Esophagus (tissue), 2 donors: Measurements from ENCODE around the gene GSAP. TPM values are rescaled to one million over a fixed set of nuclear protein-coding genes. Genes with fewer than 3 reads are reported as not detected.

ENCODE experiments used
- H3K27ac ChIP-seq, 2 donors: one replicate each; pipeline ENCODE4 v1.5.1; 2013; ENCODE audit warnings: low read depth in 2 of 2, mild to moderate bottlenecking in 2 of 2, inconsistent platforms in 1 of 2, low read length in 1 of 2, moderate library complexity in 1 of 2
- H3K27me3 ChIP-seq, 2 donors: one replicate each; pipeline ENCODE4 v1.6.1; 2013; ENCODE audit warnings: low read length in 2 of 2, control low read depth in 1 of 2, mild to moderate bottlenecking in 1 of 2; ENCODE audit not compliant: insufficient read depth in 2 of 2, control insufficient read depth in 1 of 2
- H3K36me3 ChIP-seq, 2 donors: one replicate each; pipeline ENCODE4 v1.6.1; 2013; ENCODE audit warnings: low read length in 1 of 2; ENCODE audit not compliant: control insufficient read depth in 2 of 2, insufficient read depth in 2 of 2
- H3K4me1 ChIP-seq, 2 donors: one replicate each; pipeline ENCODE4 v1.6.1; 2013; ENCODE audit warnings: low read length in 1 of 2; ENCODE audit not compliant: control insufficient read depth in 2 of 2, insufficient read depth in 2 of 2
- H3K4me3 ChIP-seq, 2 donors: one replicate each; pipeline ENCODE4 v1.5.1; 2013; ENCODE audit warnings: low read length in 2 of 2, mild to moderate bottlenecking in 2 of 2, low read depth in 1 of 2, moderate library complexity in 1 of 2
- H3K9me3 ChIP-seq, 2 donors: one replicate each; pipeline ENCODE4 v1.6.1; 2013; ENCODE audit warnings: mild to moderate bottlenecking in 2 of 2, low read depth in 1 of 2, low read length in 1 of 2, moderate library complexity in 1 of 2; ENCODE audit not compliant: control insufficient read depth in 2 of 2, insufficient read depth in 1 of 2
- WGBS, 2 donors: extraction: QIAGEN DNeasy Blood & Tissue Kit; methylation state at CpG; one replicate each; pipeline ENCODE4 v1.1.7; 2013; 5-methylcytosine and 5-hydroxymethylcytosine counted together
- polyA plus RNA-seq, 2 donors: library from polyadenylated mRNA; stranded (reverse); fragments of 200-250 nt; gene quantifications; one replicate each; pipeline ENCODE4 v1.2.3, GENCODE V29; 2013
- donor health status: healthy with polysubstance abuse.
- donor health status: Bipolar disorder and iron deficiency.

Gene GSAP
- polyA plus RNA-seq, 2 donors, result 4.4 to 13.8 TPM

GRCh38 chr7:77359599-77359998, 56.5 kb downstream of the GSAP start:
- Histone ChIP-seq H3K4me3 (no peak overlapping the region), H3K27me3 (no peaks in the 10 kb centered on the region), H3K27ac (no peak overlapping the region), H3K9me3 (no peaks in the 10 kb centered on the region), H3K4me1 (no peaks in the 10 kb centered on the region), H3K36me3 (peaks cover 0 to 2% of the 10 kb centered on the region in 2 donors)
- WGBS, 2 donors, result 79 to 84% methylated on average over 1 of the region's 1 CpG

DNA sequence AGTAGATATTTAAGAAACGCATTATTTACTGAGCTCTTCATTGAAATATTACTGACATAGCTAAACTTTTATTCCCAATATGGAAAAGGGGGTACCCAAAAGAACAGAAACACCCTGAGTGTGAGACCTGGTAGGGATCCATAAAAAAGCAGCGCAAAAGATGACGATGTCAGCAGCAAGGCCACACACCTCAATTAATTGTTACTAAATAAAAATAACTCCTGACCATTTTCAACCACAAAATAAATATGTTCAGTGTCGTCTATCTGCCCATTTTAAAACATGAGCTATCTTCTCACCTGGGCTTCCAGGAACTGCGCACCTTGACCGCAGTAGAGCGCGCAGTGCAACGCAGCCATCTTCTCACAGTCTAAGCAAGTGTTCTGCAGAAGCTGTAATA, 61.2 kb downstream of the GSAP start:
- no peaks in the 10 kb centered on the region for H3K9me3 ChIP-seq
- H3K4me1 ChIP-seq, result peaks cover 0 to 4% of the 10 kb centered on the region in 2 donors
- H3K27me3 ChIP-seq, result no peaks in the 10 kb centered on the region
- peaks cover 0 to 5% of the 10 kb centered on the region in 2 donors for H3K36me3 ChIP-seq
- 88 to 94% methylated on average over 9 of the region's 9 CpGs for WGBS, 2 donors
- H3K27ac ChIP-seq, result no peak overlapping the region
- no peak overlapping the region for H3K4me3 ChIP-seq

DNA sequence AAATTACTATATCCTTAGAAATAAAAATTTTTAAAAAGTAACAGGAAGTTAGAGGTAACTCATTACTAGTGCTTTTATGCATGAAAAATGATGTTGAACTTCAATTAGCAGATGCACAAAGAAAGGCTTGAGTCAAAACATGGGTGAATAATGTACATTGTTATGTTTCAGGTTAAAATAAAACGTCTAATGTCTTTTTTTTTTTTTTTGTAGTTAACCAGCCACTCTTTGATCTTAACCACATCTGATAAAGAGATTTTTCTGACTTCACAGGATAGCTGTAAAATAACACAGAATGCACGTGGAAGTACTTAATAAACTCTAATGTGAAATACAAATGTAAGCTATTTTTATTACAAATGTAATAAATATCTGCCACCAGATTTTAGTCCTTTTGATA, 61.7 kb downstream of the GSAP start:
- WGBS, 2 donors, result 35 to 48% methylated on average over 2 of the region's 2 CpGs
- Histone ChIP-seq H3K27me3 (no peaks in the 10 kb centered on the region), H3K4me1 (peaks cover 0 to 4% of the 10 kb centered on the region in 2 donors), H3K9me3 (no peaks in the 10 kb centered on the region), H3K27ac (no peak overlapping the region), H3K36me3 (peaks cover 0 to 5% of the 10 kb centered on the region in 2 donors), H3K4me3 (no peak overlapping the region)

GRCh38 chr7:77353911-77354310, 62.2 kb downstream of the GSAP start:
- WGBS, 2 donors, result 67 to 69% methylated on average over 6 of the region's 6 CpGs
- H3K4me1 ChIP-seq, result peaks cover 0 to 4% of the 10 kb centered on the region in 2 donors
- H3K36me3 ChIP-seq, result peaks cover 0 to 5% of the 10 kb centered on the region in 2 donors
- H3K27me3 ChIP-seq, result no peaks in the 10 kb centered on the region
- H3K27ac ChIP-seq, result peak overlapping the region in 1 of 2 donors; percentile 49
- H3K4me3 ChIP-seq, result no peak overlapping the region
- no peaks in the 10 kb centered on the region for H3K9me3 ChIP-seq

GRCh38 chr7:77353407-77353721, 62.8 kb downstream of the GSAP start:
- H3K27me3 ChIP-seq, result no peaks in the 10 kb centered on the region
- H3K36me3 ChIP-seq, result peaks cover 0 to 5% of the 10 kb centered on the region in 2 donors
- no peaks in the 10 kb centered on the region for H3K9me3 ChIP-seq
- no peak overlapping the region for H3K27ac ChIP-seq
- H3K4me3 ChIP-seq, result no peak overlapping the region
- WGBS, 2 donors, result 60 to 64% methylated on average over 1 of the region's 1 CpG
- peaks cover 0 to 4% of the 10 kb centered on the region in 2 donors for H3K4me1 ChIP-seq

- Histone ChIP-seq H3K9me3 (no peaks in the 10 kb centered on the region), H3K4me1 (peaks cover 0 to 4% of the 10 kb centered on the region in 2 donors), H3K4me3 (no peak overlapping the region), H3K36me3 (peaks cover 0 to 5% of the 10 kb centered on the region in 2 donors), H3K27me3 (no peaks in the 10 kb centered on the region), H3K27ac (no peak overlapping the region)
- 63 to 72% methylated on average over 4 of the region's 4 CpGs for WGBS, 2 donors
These were observed 63.3 kb downstream of the GSAP start for GRCh38 chr7:77352665-77353406.

DNA sequence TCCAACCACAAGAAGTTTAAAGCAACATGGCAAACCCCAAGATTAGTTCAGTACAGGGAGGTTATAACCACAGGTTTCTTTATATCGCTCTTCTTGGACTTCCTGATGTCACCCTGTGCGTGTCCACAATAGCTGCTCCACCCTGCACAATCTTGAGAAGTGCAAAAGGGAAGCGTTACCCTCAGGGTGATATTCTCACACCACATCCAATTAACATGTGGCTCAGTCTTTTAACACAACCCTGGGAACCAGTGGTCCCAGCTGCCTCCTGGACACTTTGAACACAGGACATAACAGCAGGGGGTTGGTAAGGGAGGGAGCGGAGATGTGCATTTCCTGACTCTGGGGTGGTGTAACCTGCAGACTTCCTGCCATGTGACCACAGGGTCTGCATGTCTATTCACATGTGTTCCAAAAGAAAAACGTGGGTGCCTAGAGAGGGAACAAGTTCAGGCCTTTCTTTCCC, 64.6 kb downstream of the GSAP start:
- peak overlapping the region in 1 of 2 donors; percentile 25 for H3K27ac ChIP-seq
- H3K9me3 ChIP-seq, result no peaks in the 10 kb centered on the region
- H3K36me3 ChIP-seq, result peaks cover 0 to 3% of the 10 kb centered on the region in 2 donors
- peaks cover 0 to 4% of the 10 kb centered on the region in 2 donors for H3K4me1 ChIP-seq
- H3K4me3 ChIP-seq, result no peak overlapping the region
- no peaks in the 10 kb centered on the region for H3K27me3 ChIP-seq
- WGBS, 2 donors, result 55 to 59% methylated on average over 5 of the region's 5 CpGs

DNA sequence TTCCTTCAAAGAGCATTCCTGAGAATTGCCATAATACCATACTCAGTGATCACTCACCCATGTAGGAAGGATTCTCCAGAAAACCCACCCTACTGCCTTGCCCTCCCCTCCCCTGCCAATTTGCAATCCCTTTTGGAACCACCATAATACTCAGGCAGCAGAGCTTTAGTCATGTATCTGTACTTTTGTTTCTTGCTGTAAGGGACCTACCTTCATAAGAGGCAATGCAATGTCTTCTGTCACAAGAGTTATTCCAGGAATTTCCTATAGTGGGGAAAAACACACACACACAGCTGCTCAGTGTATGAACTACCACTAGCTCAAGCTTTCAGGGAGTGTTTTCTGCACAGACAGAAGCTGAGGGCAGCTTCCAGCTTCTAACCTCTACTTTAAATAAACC, 67.0 kb downstream of the GSAP start:
- Histone ChIP-seq H3K9me3 (no peaks in the 10 kb centered on the region), H3K27ac (no peak overlapping the region), H3K27me3 (no peaks in the 10 kb centered on the region), H3K4me3 (no peak overlapping the region), H3K4me1 (peaks cover 0 to 4% of the 10 kb centered on the region in 2 donors), H3K36me3 (peaks cover 0 to 3% of the 10 kb centered on the region in 2 donors)

DNA sequence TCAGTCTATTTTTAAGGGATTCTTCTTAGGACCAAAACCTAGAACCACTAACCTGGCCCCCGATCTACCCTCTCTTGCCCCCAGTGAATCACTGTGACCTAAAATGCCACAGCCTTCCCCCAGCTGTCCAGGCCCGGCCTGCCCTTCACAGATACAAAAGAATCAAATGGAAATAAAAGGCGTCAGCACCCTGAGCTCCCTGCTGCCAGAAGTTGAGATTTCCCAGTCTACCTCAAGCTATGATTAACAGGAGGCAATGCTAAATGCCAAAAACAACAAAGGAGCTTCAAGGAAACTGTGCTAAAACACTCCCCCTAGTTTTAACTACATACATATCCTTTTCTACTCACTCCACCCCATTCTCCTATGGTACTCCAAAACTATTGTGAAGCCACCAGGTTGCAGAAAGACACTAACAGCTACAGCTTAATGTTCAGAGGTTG, 67.8 kb downstream of the GSAP start:
- H3K9me3 ChIP-seq, result no peaks in the 10 kb centered on the region
- peaks cover 0 to 3% of the 10 kb centered on the region in 2 donors for H3K36me3 ChIP-seq
- peak overlapping the region in 1 of 2 donors; percentile 64 for H3K27ac ChIP-seq
- H3K4me1 ChIP-seq, result peaks cover 0 to 4% of the 10 kb centered on the region in 2 donors
- H3K4me3 ChIP-seq, result no peak overlapping the region
- WGBS, 2 donors, result 43 to 44% methylated on average over 3 of the region's 3 CpGs
- no peaks in the 10 kb centered on the region for H3K27me3 ChIP-seq

- WGBS, 2 donors, result 90 to 95% methylated on average over 3 of the region's 3 CpGs
These were observed 69.7 kb downstream of the GSAP start for GRCh38 chr7:77346441-77346840.

More at GRCh38 chr7:77346441-77346840, 69.7 kb downstream of the GSAP start:
- H3K36me3 ChIP-seq, result no peaks in the 10 kb centered on the region
- H3K27me3 ChIP-seq, result no peaks in the 10 kb centered on the region
- peaks cover 0 to under 1% of the 10 kb centered on the region in 2 donors for H3K4me1 ChIP-seq
- H3K27ac ChIP-seq, result no peak overlapping the region
- no peaks in the 10 kb centered on the region for H3K9me3 ChIP-seq
- no peak overlapping the region for H3K4me3 ChIP-seq
